Frontal cortex (tissue), 4 donors: Measurements from ENCODE around the gene DUSP12. TPM values are rescaled to one million over a fixed set of nuclear protein-coding genes. Genes with fewer than 3 reads are reported as not detected.
"Not testable (repeated sequence)": the region's sequence is repeated elsewhere in the genome, so short reads cannot be mapped to it uniquely, and the experiment has no call there.

Experiments used
- DNase-seq, 2 donors: peaks; one replicate each; pipeline ENCODE4 v3.0.0; 2012; ENCODE audit warnings: low spot score in 2 of 2
- FAIRE-seq: peaks from 2 replicates; lab custom pipeline; 2012; peaks lifted over from hg19 to GRCh38; lab: Jason Lieb, UNC
- total RNA-seq: library from RNA; depleted of rRNA; stranded (reverse); fragments of >200 nt; gene quantifications from one replicate; pipeline ENCODE4 v1.2.3, GENCODE V29; 2014
- donor health status: control.
- donor health status: control.
- donor health status: control.

DUSP12 gene
- total RNA-seq, 1 donor from 2014 or later: 58.7 TPM

GRCh38 chr1:161768461-161768860 is 18.9 kb downstream of the DUSP12 start:
- DNase-seq (no peak), FAIRE-seq (no peak)

GRCh38 chr1:161768986-161769672 is 19.5 kb downstream of the DUSP12 start:
- no peak for FAIRE-seq
- no peak for DNase-seq

GRCh38 chr1:161769673-161770045 is 20.1 kb downstream of the DUSP12 start:
- DNase-seq, FAIRE-seq: not testable (repeated sequence)

GRCh38 chr1:161770250-161770649 is 20.7 kb downstream of the DUSP12 start:
- FAIRE-seq (no peak), DNase-seq (no peak)

DNA sequence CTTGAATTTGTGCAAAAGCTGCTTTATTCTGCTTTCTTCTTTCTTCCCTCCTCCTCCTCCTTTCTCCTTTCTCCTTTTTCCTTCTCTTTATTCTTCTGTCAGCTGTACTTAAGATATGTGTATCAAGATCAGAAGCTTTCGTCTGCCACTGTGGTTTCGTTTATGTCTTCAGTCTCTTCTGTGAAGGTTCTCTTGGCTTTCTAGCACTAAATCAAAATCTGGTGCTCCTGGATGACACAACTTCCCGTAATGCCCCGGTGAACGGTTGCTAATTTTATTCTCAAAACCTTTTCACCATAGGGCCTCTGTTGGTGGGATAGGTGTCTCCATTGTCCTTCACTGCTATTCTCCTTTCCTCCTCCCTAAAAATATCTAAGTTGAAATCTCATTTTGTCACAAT is 21.6 kb downstream of the DUSP12 start:
- DNase-seq: no peak
- no peak for FAIRE-seq

DNA sequence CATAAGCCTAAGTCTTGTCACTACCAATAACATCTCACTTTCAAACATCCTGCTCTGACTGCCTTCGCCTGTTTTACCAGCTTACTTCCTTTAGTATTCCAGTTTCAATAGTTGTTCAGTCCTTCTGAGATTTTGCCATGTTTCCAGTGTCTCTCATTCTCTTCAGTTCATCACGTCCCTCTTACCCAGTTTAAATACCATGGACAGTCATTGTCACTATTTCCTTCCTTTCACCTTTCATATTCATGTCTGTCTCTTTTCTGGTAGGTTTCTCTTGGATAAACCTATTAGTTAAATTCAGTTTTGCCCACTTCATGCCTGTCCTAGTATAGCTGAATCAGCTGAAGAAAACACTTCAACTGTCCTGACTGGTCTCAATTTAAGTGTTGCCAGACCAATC is 22.4 kb downstream of the DUSP12 start:
- FAIRE-seq (no peak), DNase-seq (no peak)

GRCh38 chr1:161772397-161772796 is 22.8 kb downstream of the DUSP12 start:
- FAIRE-seq (no peak), DNase-seq (no peak)

GRCh38 chr1:161773791-161774190 is 24.2 kb downstream of the DUSP12 start:
- FAIRE-seq: no peak
- DNase-seq: no peak

DNA sequence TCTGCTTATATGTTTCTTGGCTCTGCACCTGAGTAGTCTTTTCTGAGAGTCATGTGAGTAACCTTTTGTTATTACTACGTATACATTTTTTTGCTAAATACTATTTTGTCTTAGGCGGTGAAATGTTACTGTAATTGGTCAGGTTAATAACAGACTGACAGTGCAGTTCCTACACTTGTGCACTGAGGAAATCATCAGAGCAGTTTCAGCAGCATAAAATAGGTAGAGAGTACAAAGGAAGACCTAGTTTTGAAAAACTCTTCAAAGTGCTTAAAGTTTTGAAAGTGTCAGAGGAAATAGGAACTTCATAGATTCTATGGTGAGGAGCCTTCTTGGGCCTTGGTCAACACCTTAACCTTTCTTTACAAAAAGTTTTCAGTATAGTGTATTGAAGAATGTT is 27.7 kb downstream of the DUSP12 start:
- no peak for FAIRE-seq
- DNase-seq: no peak

DNA sequence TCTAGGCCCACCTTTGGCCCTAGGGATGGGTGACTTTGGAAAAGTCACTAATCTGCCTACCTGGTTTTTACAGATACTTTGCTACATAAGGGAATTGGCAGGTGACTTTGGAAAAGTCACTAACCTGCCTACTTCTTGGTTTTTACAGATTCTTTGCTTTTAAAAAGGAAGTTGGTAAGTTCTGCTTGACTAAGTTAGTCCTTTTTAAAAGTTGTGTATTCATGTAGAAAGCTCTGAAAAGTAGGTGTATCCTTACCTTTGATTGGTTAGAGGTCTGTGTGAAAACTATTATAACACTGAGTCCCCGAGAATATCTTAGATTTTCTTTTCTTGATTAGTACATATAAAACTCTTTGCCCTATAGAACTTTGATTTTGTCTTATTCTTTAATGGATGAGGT is 28.9 kb downstream of the DUSP12 start:
- FAIRE-seq (no peak), DNase-seq (no peak)

DNA sequence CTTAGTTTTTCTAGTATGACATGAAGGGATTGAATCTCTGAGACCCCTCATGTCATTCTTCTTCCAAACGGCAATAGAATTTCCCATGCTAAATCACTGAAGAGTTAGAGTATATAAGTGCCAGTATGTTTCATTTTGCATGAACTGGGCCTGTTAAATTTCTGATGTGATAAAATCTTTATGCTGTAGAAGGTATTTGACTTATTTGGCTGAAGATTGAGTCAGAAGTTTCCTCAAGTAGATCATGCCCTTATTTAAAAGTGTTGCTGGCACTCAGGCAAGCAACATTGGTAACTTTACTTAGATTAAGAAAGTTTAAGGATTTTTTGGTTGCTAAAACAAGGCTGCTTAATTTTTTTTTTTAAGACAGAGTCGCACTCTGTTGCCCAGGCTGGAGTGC is 29.8 kb downstream of the DUSP12 start:
- FAIRE-seq: no peak
- no peak for DNase-seq

DNA sequence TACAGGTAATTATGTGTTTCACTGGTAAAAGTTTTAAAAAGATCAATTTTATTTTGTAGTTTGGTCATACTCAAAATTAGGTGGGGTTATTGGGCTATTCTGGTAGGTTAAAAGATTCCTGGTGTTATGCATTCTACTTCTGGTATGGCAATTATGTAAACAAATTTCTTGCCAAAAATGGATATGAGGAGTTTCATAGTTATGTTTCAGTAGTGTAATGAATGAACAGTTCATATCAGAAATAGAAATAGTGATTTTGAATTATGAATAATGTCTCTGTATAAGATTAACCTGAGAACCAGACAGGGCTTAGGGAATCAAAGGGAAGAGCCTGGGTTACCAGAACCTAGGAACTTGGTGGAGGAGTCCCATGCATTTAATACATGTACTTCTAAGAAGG is 32.4 kb downstream of the DUSP12 start:
- no peak for FAIRE-seq

DNA sequence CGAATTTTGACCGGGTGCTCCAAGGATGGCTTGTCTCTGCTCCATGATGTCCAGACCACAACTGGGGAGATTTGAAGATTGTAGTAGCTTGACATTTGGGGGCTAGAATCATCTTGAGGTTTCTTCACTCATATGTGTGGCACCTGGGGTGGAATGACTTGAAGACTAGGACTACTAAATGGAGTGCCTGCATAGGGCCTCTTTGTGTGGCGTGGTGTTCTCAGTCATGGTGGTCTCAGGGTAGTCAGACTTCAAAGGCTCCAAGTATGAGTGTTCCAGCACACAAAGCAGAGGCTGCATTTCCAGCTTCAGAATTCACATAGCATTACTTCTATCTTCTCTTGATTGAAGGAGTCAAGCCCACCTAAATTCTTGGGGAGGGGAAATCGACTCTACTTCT is 33.3 kb downstream of the DUSP12 start:
- DNase-seq (no peak), FAIRE-seq (no peak)

More for the DNA sequence above, 32.4 kb downstream of the DUSP12 start:
- DNase-seq: no peak

DNA sequence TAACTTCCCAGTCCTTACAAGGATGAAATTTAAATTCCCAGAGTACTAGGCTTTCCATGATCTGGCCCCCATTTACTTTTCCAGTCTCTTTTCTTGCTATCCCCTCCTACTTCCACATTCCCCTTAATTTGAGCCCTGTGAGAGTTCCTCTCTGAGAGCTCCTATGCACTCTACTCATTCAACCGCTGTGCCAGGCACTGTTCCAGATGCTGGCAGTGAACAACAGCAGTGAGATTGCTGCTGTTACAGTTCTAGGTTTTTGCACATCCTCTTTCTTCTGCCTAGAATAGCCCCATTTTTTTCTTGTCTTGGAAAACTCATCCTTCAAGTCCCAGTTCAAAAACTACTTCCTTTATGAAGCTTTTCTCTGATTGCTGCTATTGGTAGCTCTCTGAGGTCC is 35.4 kb downstream of the DUSP12 start:
- FAIRE-seq (no peak), DNase-seq (no peak)

DNA sequence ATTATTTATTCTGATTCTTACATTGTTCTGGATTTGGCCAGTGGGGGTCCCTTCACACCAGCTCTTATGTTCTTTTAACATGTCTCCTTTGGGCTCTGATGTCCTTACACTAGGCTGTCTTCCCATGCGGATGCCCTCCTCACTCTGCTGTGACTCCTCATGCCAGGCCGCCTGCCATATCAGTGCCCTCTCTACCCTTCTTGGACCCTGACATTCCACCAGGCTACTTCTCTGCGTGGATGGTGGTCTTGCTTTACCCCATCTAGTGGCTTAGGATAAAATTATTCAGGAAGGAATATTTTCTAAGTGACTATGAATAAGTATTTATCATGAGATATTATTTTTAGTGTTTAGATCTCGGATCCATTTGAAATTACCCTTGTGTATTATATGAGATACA is 37.8 kb downstream of the DUSP12 start:
- DNase-seq: no peak
- no peak for FAIRE-seq

DNA sequence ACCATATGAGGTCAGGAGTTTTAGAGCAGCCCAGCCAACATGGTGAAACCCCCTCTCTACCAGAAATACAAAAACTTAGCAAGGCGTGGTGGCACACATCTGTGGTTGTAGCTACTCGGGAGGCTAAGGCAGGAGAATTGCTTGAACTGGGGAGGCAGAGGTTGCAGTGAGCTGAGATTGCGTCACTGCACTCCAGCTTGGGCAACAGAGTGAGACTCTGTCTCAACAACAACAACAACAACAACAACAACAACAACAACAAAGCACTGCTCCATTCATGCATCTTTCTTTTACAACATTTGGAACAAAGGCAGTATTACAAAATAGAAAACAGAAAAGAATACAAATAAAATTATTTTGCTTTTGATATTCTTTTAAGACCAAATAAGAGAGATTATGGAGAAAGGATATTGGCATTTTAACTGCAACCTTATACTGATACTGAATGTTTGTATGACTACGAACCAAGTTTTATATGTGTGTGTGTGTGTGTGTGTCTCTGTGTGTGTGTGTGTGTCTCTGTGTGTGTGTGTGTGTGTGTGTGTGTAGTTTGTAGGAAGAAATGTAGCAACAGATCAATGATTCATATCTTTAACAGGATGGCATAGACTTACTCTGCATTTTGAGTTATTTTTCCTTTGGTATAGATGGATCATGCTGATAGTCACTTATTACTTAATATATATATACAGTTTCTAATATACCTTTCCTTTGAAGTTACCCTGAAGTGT is 41.2 kb downstream of the DUSP12 start:
- DNase-seq (no peak), FAIRE-seq (no peak)

DNA sequence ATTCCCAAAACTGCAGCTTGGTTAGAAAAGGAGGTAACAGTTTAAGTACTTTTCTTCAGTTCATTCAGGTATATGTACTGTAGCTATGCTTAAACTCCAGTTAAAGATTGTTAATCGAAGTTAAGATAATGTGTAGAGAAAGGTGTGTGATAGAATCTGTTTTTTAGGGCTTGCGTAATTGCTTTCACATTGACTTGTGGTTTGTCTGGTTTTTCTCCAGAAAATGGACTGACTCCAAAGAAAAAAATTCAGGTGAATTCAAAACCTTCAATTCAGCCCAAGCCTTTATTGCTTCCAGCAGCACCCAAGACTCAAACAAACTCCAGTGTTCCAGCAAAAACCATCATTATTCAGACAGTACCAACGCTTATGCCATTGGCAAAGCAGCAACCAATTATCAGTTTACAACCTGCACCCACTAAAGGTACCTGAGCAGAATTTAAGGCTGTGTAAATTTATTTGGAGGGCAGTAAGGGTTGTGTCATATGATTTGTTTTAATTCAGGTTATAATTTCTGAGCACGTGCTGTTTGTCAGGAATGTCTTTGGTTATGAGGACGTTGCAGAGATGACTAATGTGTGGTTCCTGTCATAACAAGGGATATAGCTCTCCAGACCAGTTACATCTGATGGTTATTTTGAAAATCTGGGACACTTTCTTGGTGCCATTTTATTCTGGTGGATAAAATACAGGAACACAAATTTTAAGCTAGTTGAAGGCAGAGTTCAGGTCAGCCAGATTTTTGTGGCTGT is 42.5 kb downstream of the DUSP12 start:
- no peak for DNase-seq
- no peak for FAIRE-seq

GRCh38 chr1:161792740-161793139 is 43.2 kb downstream of the DUSP12 start:
- DNase-seq (peak; percentile 17 to 18), FAIRE-seq (peak; percentile 96)

- DNase-seq (no peak), FAIRE-seq (no peak)
Measured at GRCh38 chr1:161799792-161800191, 50.2 kb downstream of the DUSP12 start.

- DNase-seq (no peak), FAIRE-seq (no peak)
Measured at GRCh38 chr1:161801955-161802354, 52.4 kb downstream of the DUSP12 start.

- FAIRE-seq (no peak), DNase-seq (no peak)
Measured at GRCh38 chr1:161803181-161803580, 53.6 kb downstream of the DUSP12 start.
